Gastroesophageal sphincter (tissue), 4 donors: ENCODE results near the gene KCNH4. TPM values are rescaled to one million over a fixed set of nuclear protein-coding genes. Genes with fewer than 3 reads are reported as not detected.

Experiments
- ATAC-seq: fragments of 150-250 bp; one replicate; pipeline ENCODE4 v1.9.1; 2016; ENCODE audit warnings: mild to moderate bottlenecking, moderate library complexity
- H3K27ac ChIP-seq, 4 donors: fragments of 200-600 bp; sonication (generic) in 3 of 4; 1 replicate in 3 of 4; 2 replicates in 1 of 4; pipeline ENCODE4 v1.5.1; 2016 to 2019
- H3K27me3 ChIP-seq: fragments of 200-600 bp; sonication (generic); one replicate; pipeline ENCODE4 v1.5.1; 2019
- H3K36me3 ChIP-seq, 2 donors: fragments of 200-600 bp; sonication (generic); one replicate each; pipeline ENCODE4 v1.5.1; 2019; ENCODE audit warnings: control low read depth in 1 of 2
- H3K4me1 ChIP-seq, 3 donors: fragments of 200-600 bp; sonication (generic); 1 replicate in 2 of 3; 2 replicates in 1 of 3; pipeline ENCODE4 v1.5.1; 2016 to 2019; ENCODE audit warnings: control low read depth in 2 of 3
- H3K4me3 ChIP-seq, 2 donors: fragments of 200-600 bp; sonication (generic); one replicate each; pipeline ENCODE4 v1.5.1; 2019; ENCODE audit warnings: mild to moderate bottlenecking in 1 of 2, moderate library complexity in 1 of 2
- H3K9me3 ChIP-seq, 3 donors: fragments of 200-600 bp; sonication (generic); one replicate each; pipeline ENCODE4 v1.5.1; 2017 to 2019; ENCODE audit warnings: control low read depth in 2 of 3
- CTCF ChIP-seq, 4 experiments: fragments of 200-600 bp in 2 of 4; fragments of 450-650 bp in 2 of 4; sonication (generic) in 1 of 4; IDR thresholded peaks; one replicate each; pipeline ENCODE4 v1.5.1; 2017 to 2019; ENCODE audit warnings: antibody characterized with exemption in 4 of 4, mild to moderate bottlenecking in 2 of 4, moderate library complexity in 2 of 4
- EP300 ChIP-seq: sonication (generic); formaldehyde crosslinking; IDR thresholded peaks from one replicate; pipeline ENCODE4 v1.6.1; 2017; ENCODE audit warnings: antibody characterized with exemption, mild to moderate bottlenecking
- POLR2A ChIP-seq, 2 donors: fragments of 450-650 bp; IDR thresholded peaks; one replicate each; pipeline ENCODE4 v1.6.1; 2017; ENCODE audit warnings: antibody characterized with exemption in 2 of 2, mild to moderate bottlenecking in 2 of 2, moderate library complexity in 1 of 2
- POLR2AphosphoS5 ChIP-seq: sonication (generic); formaldehyde crosslinking; IDR thresholded peaks from one replicate; pipeline ENCODE4 v1.6.1; 2017; ENCODE audit warnings: antibody characterized with exemption
- WGBS, 2 donors: methylation state at CpG; one replicate each; pipeline ENCODE4 v1.1.5; 2018; ENCODE audit warnings: low coverage in 1 of 2; 5-methylcytosine and 5-hydroxymethylcytosine counted together
- total RNA-seq, 4 donors: library from RNA; depleted of rRNA; stranded (reverse); fragments of >200 nt; gene quantifications; one replicate each; pipeline ENCODE4 v1.1.0, GENCODE V29; 2016

KCNH4 gene
- total RNA-seq, 4 donors from 2014 or later = 0.16 to 0.27 (median 0.17) TPM; not detected in 1

GRCh38 chr17:42178817-42179216, 2.1 kb downstream of the KCNH4 start:
- 24% methylated on average over 10 of the region's 14 CpGs; no CpG with 5 or more reads in 1 of the 2 donors for WGBS, 2 donors
- Histone ChIP-seq H3K9me3 (no peaks in the 10 kb centered on the region), H3K4me3 (no peak overlapping the region), H3K4me1 (peaks cover 0 to 29% (median 16%) of the 10 kb centered on the region in 3 donors), H3K27me3 (peaks cover 52% of the 10 kb centered on the region), H3K36me3 (no peaks in the 10 kb centered on the region), H3K27ac (no peak overlapping the region)
- no peak for ATAC-seq
- TF ChIP-seq EP300 = no peak
- no peak for TF ChIP-seq POLR2AphosphoS5
- no peak for TF ChIP-seq CTCF (IDR thresholded peaks at IDR 0.05)

- H3K27me3 ChIP-seq = peaks cover 48% of the 10 kb centered on the region
- peaks cover 0 to 20% (median 13%) of the 10 kb centered on the region in 3 donors for H3K4me1 ChIP-seq
- H3K4me3 ChIP-seq = no peak overlapping the region
- TF ChIP-seq EP300 (no peak), POLR2A (IDR thresholded peaks at IDR 0.05) (no peak)
- H3K36me3 ChIP-seq = no peaks in the 10 kb centered on the region
- no peaks in the 10 kb centered on the region for H3K9me3 ChIP-seq
- ATAC-seq = no peak
- no peak overlapping the region for H3K27ac ChIP-seq
- no CpG with 5 or more reads among the region's 2 CpGs for WGBS, 2 donors
Measured at GRCh38 chr17:42177684-42178083, 3.3 kb downstream of the KCNH4 start.

GRCh38 chr17:42174126-42174783, 6.7 kb downstream of the KCNH4 start:
- H3K4me3 ChIP-seq = no peak overlapping the region
- TF ChIP-seq POLR2A (IDR thresholded peaks at IDR 0.05) = no peak
- no peak for TF ChIP-seq POLR2AphosphoS5
- no peak for TF ChIP-seq CTCF (IDR thresholded peaks at IDR 0.05)
- no peak for TF ChIP-seq EP300
- H3K4me1 ChIP-seq = no peaks in the 10 kb centered on the region
- no peak for ATAC-seq
- no peaks in the 10 kb centered on the region for H3K9me3 ChIP-seq
- H3K27me3 ChIP-seq = peaks cover 25% of the 10 kb centered on the region
- WGBS, 2 donors = 65% methylated on average over 9 of the region's 14 CpGs; no CpG with 5 or more reads in 1 of the 2 donors
- H3K27ac ChIP-seq = no peak overlapping the region
- no peaks in the 10 kb centered on the region for H3K36me3 ChIP-seq

- no peak overlapping the region for H3K4me3 ChIP-seq
- no peak for ATAC-seq
- 32% methylated on average over 2 of the region's 11 CpGs; no CpG with 5 or more reads in 1 of the 2 donors for WGBS, 2 donors
Measured at GRCh38 chr17:42171831-42172230, 9.1 kb downstream of the KCNH4 start.

GRCh38 chr17:42169351-42169750, 11.6 kb downstream of the KCNH4 start:
- ATAC-seq = no peak
- Histone ChIP-seq H3K4me3 (no peak overlapping the region), H3K27ac (no peak overlapping the region), H3K4me1 (no peaks in the 10 kb centered on the region), H3K9me3 (no peaks in the 10 kb centered on the region), H3K27me3 (peaks cover 12% of the 10 kb centered on the region), H3K36me3 (no peaks in the 10 kb centered on the region)
- 93 to 100% methylated on average over 1 to 7 of the region's 29 CpGs for WGBS, 2 donors
- no peak for TF ChIP-seq EP300
- no peak for TF ChIP-seq CTCF (IDR thresholded peaks at IDR 0.05)
- no peak for TF ChIP-seq POLR2AphosphoS5
- no peak for TF ChIP-seq POLR2A (IDR thresholded peaks at IDR 0.05)

More at GRCh38 chr17:42171831-42172230, 9.1 kb downstream of the KCNH4 start:
- H3K27me3 ChIP-seq = peaks cover 12% of the 10 kb centered on the region
- no peak overlapping the region for H3K27ac ChIP-seq
- H3K4me1 ChIP-seq = no peaks in the 10 kb centered on the region
- H3K9me3 ChIP-seq = no peaks in the 10 kb centered on the region
- H3K36me3 ChIP-seq = no peaks in the 10 kb centered on the region
- TF ChIP-seq POLR2A (IDR thresholded peaks at IDR 0.05) (no peak), EP300 (no peak), POLR2AphosphoS5 (no peak), CTCF (IDR thresholded peaks at IDR 0.05) (no peak)
